Astrocyte of the cerebellum (primary cell): ENCODE measurements around the gene CRYL1.

Experiments used
- DNase-seq: peaks from one replicate; pipeline ENCODE4 v3.0.0-alpha.2; 2011; ENCODE audit warnings: low read depth
- H3K4me3 ChIP-seq: 2 replicates; pipeline ENCODE4 v1.5.1; 2011; ENCODE audit warnings: mild to moderate bottlenecking, low read depth, low read length, moderate library complexity
- CTCF ChIP-seq: IDR thresholded peaks from 2 replicates; pipeline ENCODE4 v1.5.1; 2012; ENCODE audit warnings: low read length, low read depth, moderate library complexity, mild to moderate bottlenecking; ENCODE audit errors: missing control alignments
- in situ Hi-C: cut with HindIII; loops from 2 replicates; pipeline ENCODE4 v1.10.0; 2017; ENCODE audit warnings: low sequenced_read_pairs

Gene CRYL1

DNA sequence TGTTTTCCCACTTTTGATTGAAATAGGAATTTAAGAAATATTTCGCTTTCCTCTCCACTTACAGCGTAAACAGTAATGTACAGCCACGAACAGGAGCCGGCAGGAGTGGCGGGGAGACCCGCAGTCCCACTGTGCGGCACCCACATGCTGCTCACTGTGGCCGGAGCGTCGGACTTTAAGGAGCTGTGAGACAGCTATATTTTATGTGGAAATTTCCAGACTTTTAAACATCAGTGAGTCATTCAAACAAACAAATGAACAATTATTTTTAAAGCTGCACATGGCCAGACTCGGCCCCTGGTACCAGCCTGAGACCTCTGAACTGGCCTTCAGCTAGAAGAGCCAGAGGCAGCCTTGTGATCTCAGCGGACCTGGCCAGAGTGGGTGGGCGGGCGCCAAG, 52.5 kb downstream of the CRYL1 start:
- no peak for DNase-seq
- in situ Hi-C loops = no loop called here

GRCh38 chr13:20472531-20472930, 53.1 kb downstream of the CRYL1 start:
- DNase-seq = no peak
- H3K4me3 ChIP-seq = no peak overlapping the region
- in situ Hi-C loops = no loop called here
- no peak for TF ChIP-seq CTCF

More for the DNA sequence above, 52.5 kb downstream of the CRYL1 start:
- no peak for TF ChIP-seq CTCF
- no peak overlapping the region for H3K4me3 ChIP-seq

DNA sequence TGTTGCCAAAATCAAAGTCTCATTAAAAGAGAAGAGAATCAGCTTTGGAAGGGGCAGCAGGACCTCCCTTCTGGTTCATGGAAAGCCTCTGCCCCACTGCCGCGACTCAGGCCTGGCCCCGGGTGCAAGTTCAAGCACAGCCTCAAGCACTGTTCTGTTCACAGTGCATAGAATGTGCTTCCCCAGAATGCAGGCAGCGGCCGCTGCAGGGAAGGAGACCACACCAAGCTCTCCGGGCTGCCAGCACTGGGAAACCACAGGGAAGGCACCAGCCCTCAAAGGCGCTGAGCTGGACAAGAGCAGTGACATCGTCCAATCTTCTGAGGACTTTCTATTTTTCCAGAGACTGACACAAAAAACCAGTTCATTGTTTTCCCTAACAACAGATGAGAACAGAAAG, 55.5 kb downstream of the CRYL1 start:
- DNase-seq = no peak
- no peak overlapping the region for H3K4me3 ChIP-seq
- in situ Hi-C loops = no loop called here
- no peak for TF ChIP-seq CTCF

GRCh38 chr13:20466371-20466770, 59.3 kb downstream of the CRYL1 start:
- in situ Hi-C loops = no loop called here
- no peak for DNase-seq
- TF ChIP-seq CTCF = no peak
- no peak overlapping the region for H3K4me3 ChIP-seq

- in situ Hi-C loops = no loop called here
- no peak overlapping the region for H3K4me3 ChIP-seq
- no peak for DNase-seq
- TF ChIP-seq CTCF = no peak
Observed at GRCh38 chr13:20465218-20465879, 60.3 kb downstream of the CRYL1 start.

GRCh38 chr13:20462921-20463320, 62.7 kb downstream of the CRYL1 start:
- in situ Hi-C loops = no loop called here
- H3K4me3 ChIP-seq = no peak overlapping the region

More at GRCh38 chr13:20462921-20463320, 62.7 kb downstream of the CRYL1 start:
- TF ChIP-seq CTCF = no peak
- DNase-seq = no peak
